GM18951 (cell line): ENCODE measurements around the gene RFX3.

Experiments used
- POLR2A ChIP-seq: IDR thresholded peaks from 4 replicates; pipeline ENCODE4 v1.6.1; 2011; ENCODE audit warnings: mild to moderate bottlenecking; ENCODE audit not compliant: insufficient read length, insufficient read depth; ENCODE audit errors: extremely low read depth
- in situ Hi-C: fragments of 300-500 bp; cut with MboI; formaldehyde crosslinking; loops from one replicate; pipeline ENCODE4 v1.12.0; 2022; ENCODE audit warnings: low sequenced_read_pairs, mixed read lengths, inconsistent platforms; ENCODE audit not compliant: unreplicated experiment

RFX3 gene

GRCh38 chr9:3282365-3282764, 243.4 kb downstream of the RFX3 start:
- in situ Hi-C loops = no loop called here

GRCh38 chr9:3281399-3281798, 244.4 kb downstream of the RFX3 start:
- in situ Hi-C loops = no loop called here
- TF ChIP-seq POLR2A = no peak

More at GRCh38 chr9:3282365-3282764, 243.4 kb downstream of the RFX3 start:
- TF ChIP-seq POLR2A = no peak

- in situ Hi-C loops = no loop called here
- TF ChIP-seq POLR2A = no peak
Measured at GRCh38 chr9:3277200-3277599, 248.6 kb downstream of the RFX3 start.

- in situ Hi-C loops = no loop called here
- no peak for TF ChIP-seq POLR2A
Measured at GRCh38 chr9:3271581-3271980, 254.2 kb downstream of the RFX3 start.

GRCh38 chr9:3271157-3271556, 254.6 kb downstream of the RFX3 start:
- TF ChIP-seq POLR2A = no peak
- in situ Hi-C loops = no loop called here

- in situ Hi-C loops = no loop called here
- no peak for TF ChIP-seq POLR2A
Measured at GRCh38 chr9:3268223-3268622, 257.6 kb downstream of the RFX3 start.

- in situ Hi-C loops = no loop called here
- no peak for TF ChIP-seq POLR2A
Measured at GRCh38 chr9:3263698-3264097, 262.1 kb downstream of the RFX3 start.

- no peak for TF ChIP-seq POLR2A
- in situ Hi-C loops = no loop called here
Measured at GRCh38 chr9:3262826-3263529, 262.8 kb downstream of the RFX3 start.

- in situ Hi-C loops = no loop called here
- TF ChIP-seq POLR2A = no peak
Measured at GRCh38 chr9:3261484-3261883, 264.3 kb downstream of the RFX3 start.

GRCh38 chr9:3256571-3257330, 269.1 kb downstream of the RFX3 start:
- in situ Hi-C loops = no loop called here
- no peak for TF ChIP-seq POLR2A

- no peak for TF ChIP-seq POLR2A
- in situ Hi-C loops = no loop called here
Measured at GRCh38 chr9:3251309-3251708, 274.5 kb downstream of the RFX3 start.

- no peak for TF ChIP-seq POLR2A
- in situ Hi-C loops = no loop called here
Measured at GRCh38 chr9:3250741-3251140, 275.1 kb downstream of the RFX3 start.

- in situ Hi-C loops = loop anchor here (25.0 kb wide), 1 partner anchor 190 kb away; no protein-coding TSS in a partner anchor
Measured at GRCh38 chr9:3247211-3247610, 278.6 kb downstream of the RFX3 start.

GRCh38 chr9:3246241-3246640, 279.6 kb downstream of the RFX3 start:
- no peak for TF ChIP-seq POLR2A
- in situ Hi-C loops = loop anchor here (25.0 kb wide), 1 partner anchor 191 kb away; no protein-coding TSS in a partner anchor

More at GRCh38 chr9:3247211-3247610, 278.6 kb downstream of the RFX3 start:
- no peak for TF ChIP-seq POLR2A
